ENCODE measurements around the gene TYRO3. TPM values are rescaled to one million over a fixed set of nuclear protein-coding genes. Genes with fewer than 3 reads are reported as not detected.
"Not testable (repeated sequence)": the region's sequence is repeated elsewhere in the genome, so short reads cannot be mapped to it uniquely, and the experiment has no call there.

The TYRO3 gene
- total and polyA plus RNA-seq, 2 of the 13 experiments (the other 11 are each of a cell fraction or from before 2014, with no cell fraction given) = 24.0 to 43.6 TPM

GRCh38 chr15:41569232-41569631, 10.2 kb downstream of the TYRO3 start:
- CTCF ChIA-PET (ENCODE audit: low intra/inter-chr PET ratio, low total read pairs) = interaction anchor here (1.6 kb wide), 1 partner anchor 11 kb away, joined by 6 read pairs; the partner anchor contains the start of gene TYRO3
- Histone ChIP-seq H3K4me2 (ENCODE audit: low read depth, low read length) (peak overlapping the region; percentile 74; the same call in 1 of the 2 replicates), H3K36me3 (replicated peaks in 1 of 2; ENCODE audit: control insufficient read depth in 1 of 2, insufficient read depth in 2 of 2, low read length in 2 of 2) (peaks cover 22% of the 10 kb centered on the region in 2 experiments), H3K4me1 (ENCODE audit: insufficient read depth, low read length) (peaks cover 76% of the 10 kb centered on the region), H3K27ac (ENCODE audit: extremely low read length, insufficient read depth, low read length) (peak overlapping the region; percentile 91), H3K9ac (ENCODE audit: insufficient read depth, low read depth, low read length) (peak overlapping the region; percentile 66)
- in situ Hi-C loops (cut with HindIII; ENCODE audit: extremely low pct_ligation_motif_present, low pct_unique_long_range_greater_than_20kb); DNase-seq (ENCODE audit: low spot score); BruUV-seq (replicated peaks); H2AFZ ChIP-seq (ENCODE audit: low read length); H3K27me3 ChIP-seq (ENCODE audit: control insufficient read depth in 1 of 2, insufficient read depth in 2 of 2, low read length in 2 of 2); H3K9me3 ChIP-seq (ENCODE audit: low read length); H3K4me3 ChIP-seq (replicated peaks in 1 of 3; ENCODE audit: insufficient read depth in 1 of 3, low read depth in 2 of 3, low read length in 3 of 3); H3K79me2 ChIP-seq (ENCODE audit: insufficient read depth, low read length); intact Hi-C loops (cut with micrococcal nuclease; ENCODE audit: unreplicated experiment); ATAC-seq; FAIRE-seq; H4K20me1 ChIP-seq (ENCODE audit: insufficient read depth, low read length): not testable (repeated sequence)
- POLR2A ChIA-PET = interaction anchor here (1.2 to 2.7 kb wide), 11 partner anchors 8 to 73 kb away, joined by 5 to 32 read pairs (median 13); partner anchors contain the start of gene RPAP1
- TF ChIP-seq PAWR (CRISPR knock-in tag; IDR thresholded peaks at IDR 0.05; ENCODE audit: borderline replicate concordance) (0 out of 2 replicates have a peak, but pooled peaks have one; percentile 2), ZBTB3 (CRISPR knock-in tag; IDR thresholded peaks at IDR 0.05; ENCODE audit: borderline replicate concordance, low read depth) (0 out of 2 replicates have a peak, but pooled peaks have one; percentile 2), ZNF3 (CRISPR knock-in tag; IDR thresholded peaks at IDR 0.05) (peak; percentile 73; the same call in 1 of the 2 replicates)
- TF ChIP-seq, protein P1, sequence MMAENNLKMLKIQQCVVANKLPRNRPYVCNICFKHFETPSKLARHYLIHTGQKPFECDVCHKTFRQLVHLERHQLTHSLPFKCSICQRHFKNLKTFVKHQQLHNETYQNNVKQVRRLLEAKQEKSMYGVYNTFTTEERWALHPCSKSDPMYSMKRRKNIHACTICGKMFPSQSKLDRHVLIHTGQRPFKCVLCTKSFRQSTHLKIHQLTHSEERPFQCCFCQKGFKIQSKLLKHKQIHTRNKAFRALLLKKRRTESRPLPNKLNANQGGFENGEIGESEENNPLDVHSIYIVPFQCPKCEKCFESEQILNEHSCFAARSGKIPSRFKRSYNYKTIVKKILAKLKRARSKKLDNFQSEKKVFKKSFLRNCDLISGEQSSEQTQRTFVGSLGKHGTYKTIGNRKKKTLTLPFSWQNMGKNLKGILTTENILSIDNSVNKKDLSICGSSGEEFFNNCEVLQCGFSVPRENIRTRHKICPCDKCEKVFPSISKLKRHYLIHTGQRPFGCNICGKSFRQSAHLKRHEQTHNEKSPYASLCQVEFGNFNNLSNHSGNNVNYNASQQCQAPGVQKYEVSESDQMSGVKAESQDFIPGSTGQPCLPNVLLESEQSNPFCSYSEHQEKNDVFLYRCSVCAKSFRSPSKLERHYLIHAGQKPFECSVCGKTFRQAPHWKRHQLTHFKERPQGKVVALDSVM (CRISPR knock-in tag; IDR thresholded peaks at IDR 0.05) = peak; percentile 59
- 89% methylated on average over 1 of the region's 1 CpG for WGBS (ENCODE audit: low lambda C conversion rate)

DNA sequence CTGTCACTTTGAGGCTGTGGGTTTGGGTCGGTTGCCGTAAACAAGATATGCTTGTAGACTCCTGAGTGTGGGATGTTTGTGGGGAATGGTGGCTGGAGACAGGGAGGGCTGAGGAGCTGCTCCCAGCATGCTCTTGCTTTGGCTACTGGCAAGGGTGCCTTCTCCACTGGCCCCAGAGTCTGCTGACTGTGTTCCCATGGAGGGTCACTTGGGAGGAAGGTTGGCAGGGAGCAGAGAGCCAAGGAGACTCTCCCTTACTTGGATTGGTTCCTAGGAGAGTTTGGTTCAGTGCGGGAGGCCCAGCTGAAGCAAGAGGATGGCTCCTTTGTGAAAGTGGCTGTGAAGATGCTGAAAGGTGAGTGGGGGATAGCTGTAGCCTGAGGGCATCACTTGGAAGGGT, 11.8 kb downstream of the TYRO3 start:
- 96% methylated on average over 3 of the region's 3 CpGs for WGBS (ENCODE audit: low lambda C conversion rate)
- peaks cover 24 to 31% of the 10 kb centered on the region in 2 experiments for H3K36me3 ChIP-seq (replicated peaks in 1 of 2; ENCODE audit: control insufficient read depth in 1 of 2, insufficient read depth in 2 of 2, low read length in 2 of 2)
- ATAC-seq (no peak), DNase-seq (ENCODE audit: low spot score) (no peak), FAIRE-seq (no peak)
- no peaks in the 10 kb centered on the region for H4K20me1 ChIP-seq (ENCODE audit: insufficient read depth, low read length)
- peaks cover 61% of the 10 kb centered on the region for H3K4me1 ChIP-seq (ENCODE audit: insufficient read depth, low read length)
- no peak overlapping the region for H3K9ac ChIP-seq (ENCODE audit: insufficient read depth, low read depth, low read length)
- in situ Hi-C loops (cut with HindIII; ENCODE audit: extremely low pct_ligation_motif_present, low pct_unique_long_range_greater_than_20kb) (no loop called here), intact Hi-C loops (cut with micrococcal nuclease; ENCODE audit: unreplicated experiment) (no loop called here)
- no peak overlapping the region for H3K4me2 ChIP-seq (ENCODE audit: low read depth, low read length)
- H3K4me3 ChIP-seq (replicated peaks in 1 of 3; ENCODE audit: insufficient read depth in 1 of 3, low read depth in 2 of 3, low read length in 3 of 3) = no peak overlapping the region
- POLR2A ChIA-PET = interaction anchor here (1.4 to 2.1 kb wide), 2 partner anchors 10 to 27 kb away, joined by 3 to 5 read pairs; partner anchors contain the start of gene RPAP1
- CTCF ChIA-PET (ENCODE audit: low intra/inter-chr PET ratio, low total read pairs) = no interaction called here
- no peaks in the 10 kb centered on the region; a peak in 1 of 5 replicates for H3K27me3 ChIP-seq (ENCODE audit: control insufficient read depth in 1 of 2, insufficient read depth in 2 of 2, low read length in 2 of 2)
- TF ChIP-seq, protein P2, sequence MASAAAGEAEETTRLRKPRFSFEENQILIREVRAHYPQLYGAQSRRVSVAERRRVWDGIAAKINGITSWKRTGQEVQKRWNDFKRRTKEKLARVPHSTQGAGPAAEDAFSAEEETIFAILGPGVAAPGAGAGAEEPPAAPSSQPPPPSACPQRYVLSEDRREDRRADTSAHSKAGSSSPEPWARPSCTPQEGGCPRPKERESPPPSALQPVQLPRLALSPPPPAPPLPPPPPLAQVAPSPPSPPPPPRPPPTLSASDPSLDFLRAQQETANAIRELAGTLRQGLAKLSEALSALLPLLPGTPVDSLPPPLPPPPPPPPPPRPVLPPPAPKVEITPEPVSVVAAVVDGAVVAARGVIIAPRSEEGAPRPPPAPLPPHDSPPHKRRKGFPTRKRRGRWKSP (CRISPR knock-in tag; IDR thresholded peaks at IDR 0.05) = no peak
- H3K9me3 ChIP-seq (ENCODE audit: low read length) = no peaks in the 10 kb centered on the region
- no peak overlapping the region for H3K27ac ChIP-seq (ENCODE audit: extremely low read length, insufficient read depth, low read length)
- H2AFZ ChIP-seq (ENCODE audit: low read length) = no peak overlapping the region
- H3K79me2 ChIP-seq (ENCODE audit: insufficient read depth, low read length) = no peaks in the 10 kb centered on the region
- BruUV-seq (replicated peaks) = no TSS peak

Measured in HepG2 (cell line).